Fibroblast of lung (primary cell): ENCODE measurements around the gene ARMC9. TPM values are rescaled to one million over a fixed set of nuclear protein-coding genes. Genes with fewer than 3 reads are reported as not detected.
"Not testable (repeated sequence)": the region's sequence is repeated elsewhere in the genome, so short reads cannot be mapped to it uniquely, and the experiment has no call there.

ENCODE experiments used
- DNase-seq, 2 donors: peaks; one replicate each; pipeline versions ENCODE4 v3.0.0 to v3.0.0-alpha.2; 2010; ENCODE audit warnings: low read depth in 2 of 2
- H2AFZ ChIP-seq: 2 replicates; pipeline ENCODE4 v1.5.1; 2012; ENCODE audit warnings: low read length, control low read depth, inconsistent platforms
- H3K27ac ChIP-seq: 2 replicates; pipeline ENCODE4 v1.5.1; 2011; ENCODE audit warnings: low read length, control low read depth; ENCODE audit not compliant: insufficient read depth
- H3K27me3 ChIP-seq: 2 replicates; pipeline ENCODE4 v1.5.1; 2011; ENCODE audit warnings: mild to moderate bottlenecking, low read length; ENCODE audit not compliant: control insufficient read depth, insufficient read depth
- H3K36me3 ChIP-seq: 2 replicates; pipeline ENCODE4 v1.5.1; 2011; ENCODE audit warnings: low read length; ENCODE audit not compliant: control insufficient read depth, insufficient read depth
- H3K4me1 ChIP-seq: 2 replicates; pipeline ENCODE4 v1.5.1; 2011; ENCODE audit warnings: low read length; ENCODE audit not compliant: control insufficient read depth, insufficient read depth; ENCODE audit errors: extremely low read depth
- H3K4me2 ChIP-seq: 2 replicates; pipeline ENCODE4 v1.5.1; 2011; ENCODE audit warnings: low read length, control low read depth; ENCODE audit not compliant: insufficient read depth; ENCODE audit errors: extremely low read depth
- H3K4me3 ChIP-seq, 4 experiments: fragments of 200-600 bp in 1 of 4; sonication (generic) in 1 of 4; replicated peaks in 1 of 4; 2 replicates each; pipeline ENCODE4 v1.5.1; 2011 to 2016; ENCODE audit warnings: low read length in 4 of 4, low read depth in 3 of 4, mild to moderate bottlenecking in 3 of 4, control low read depth in 2 of 4, inconsistent platforms in 1 of 4, mixed read lengths in 1 of 4; ENCODE audit not compliant: insufficient read depth in 1 of 4; ENCODE audit errors: control extremely low read depth in 1 of 4
- H3K79me2 ChIP-seq: 2 replicates; pipeline ENCODE4 v1.5.1; 2012; ENCODE audit warnings: mild to moderate bottlenecking, low read length, inconsistent platforms; ENCODE audit not compliant: control insufficient read depth, insufficient read depth
- H3K9ac ChIP-seq: 2 replicates; pipeline ENCODE4 v1.5.1; 2011; ENCODE audit warnings: mild to moderate bottlenecking, low read length, control low read depth; ENCODE audit not compliant: insufficient read depth
- H3K9me3 ChIP-seq: 2 replicates; pipeline ENCODE4 v1.5.1; 2012; ENCODE audit warnings: low read depth, low read length; ENCODE audit not compliant: control insufficient read depth, insufficient read depth
- H4K20me1 ChIP-seq: 2 replicates; pipeline ENCODE4 v1.5.1; 2011; ENCODE audit warnings: low read length; ENCODE audit not compliant: control insufficient read depth, insufficient read depth; ENCODE audit errors: extremely low read depth
- EZH2 ChIP-seq: IDR thresholded peaks from 2 replicates; pipeline ENCODE4 v1.5.1; 2012; ENCODE audit warnings: low read length, control low read depth, mild to moderate bottlenecking; ENCODE audit errors: missing control alignments
- polyA plus RNA-seq, 2 donors: library from polyadenylated mRNA; depleted of rRNA in 1 of 2; stranded (reverse) in 1 of 2; unstranded in 1 of 2; fragments of >200 nt; gene quantifications; 2 replicates each; pipeline ENCODE4 v1.2.1, GENCODE V29; 2011 to 2012; ENCODE audit warnings: missing spikeins in 1 of 2
- total RNA-seq: library from RNA; depleted of rRNA; stranded (reverse); fragments of >200 nt; gene quantifications from 2 replicates; pipeline ENCODE4 v1.2.1, GENCODE V29; 2014
- TF ChIP-seq, protein P1 (sequence below), 2 donors: IDR thresholded peaks in 1 of 2; conservative IDR thresholded peaks in 1 of 2; 1 replicate in 1 of 2; 2 replicates in 1 of 2; pipeline ENCODE4 v1.5.1; 2011 to 2012; ENCODE audit warnings: low read length in 2 of 2, control low read depth in 1 of 2, inconsistent platforms in 1 of 2, low read depth in 1 of 2, mild to moderate bottlenecking in 1 of 2

ARMC9 gene
- total and polyA plus RNA-seq, 2 donors (not counting 1 experiment from before 2014, with no cell fraction given) = 68.4 to 153 TPM

- Histone ChIP-seq H3K27me3 (no peaks in the 10 kb centered on the region), H3K4me1 (peaks cover 3% of the 10 kb centered on the region), H3K9ac (no peak overlapping the region), H3K27ac (no peak overlapping the region), H3K36me3 (peaks cover 2% of the 10 kb centered on the region), H3K4me3 (no peak overlapping the region), H2AFZ (no peak overlapping the region), H3K4me2 (no peak overlapping the region), H3K9me3 (no peaks in the 10 kb centered on the region), H3K79me2 (no peaks in the 10 kb centered on the region), H4K20me1 (no peaks in the 10 kb centered on the region)
- no peak for TF ChIP-seq EZH2
- TF ChIP-seq, protein P1, sequence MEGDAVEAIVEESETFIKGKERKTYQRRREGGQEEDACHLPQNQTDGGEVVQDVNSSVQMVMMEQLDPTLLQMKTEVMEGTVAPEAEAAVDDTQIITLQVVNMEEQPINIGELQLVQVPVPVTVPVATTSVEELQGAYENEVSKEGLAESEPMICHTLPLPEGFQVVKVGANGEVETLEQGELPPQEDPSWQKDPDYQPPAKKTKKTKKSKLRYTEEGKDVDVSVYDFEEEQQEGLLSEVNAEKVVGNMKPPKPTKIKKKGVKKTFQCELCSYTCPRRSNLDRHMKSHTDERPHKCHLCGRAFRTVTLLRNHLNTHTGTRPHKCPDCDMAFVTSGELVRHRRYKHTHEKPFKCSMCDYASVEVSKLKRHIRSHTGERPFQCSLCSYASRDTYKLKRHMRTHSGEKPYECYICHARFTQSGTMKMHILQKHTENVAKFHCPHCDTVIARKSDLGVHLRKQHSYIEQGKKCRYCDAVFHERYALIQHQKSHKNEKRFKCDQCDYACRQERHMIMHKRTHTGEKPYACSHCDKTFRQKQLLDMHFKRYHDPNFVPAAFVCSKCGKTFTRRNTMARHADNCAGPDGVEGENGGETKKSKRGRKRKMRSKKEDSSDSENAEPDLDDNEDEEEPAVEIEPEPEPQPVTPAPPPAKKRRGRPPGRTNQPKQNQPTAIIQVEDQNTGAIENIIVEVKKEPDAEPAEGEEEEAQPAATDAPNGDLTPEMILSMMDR (conservative IDR thresholded peaks at IDR 0.05 in 1 of 2, IDR thresholded peaks at IDR 0.05 in 1 of 2; ENCODE audit: low read depth in 1 of 2, low read length in 2 of 2) = no peak
- DNase-seq = no peak
Measured at GRCh38 chr2:231177156-231178025, 21.0 kb upstream of the ARMC9 start.

DNA sequence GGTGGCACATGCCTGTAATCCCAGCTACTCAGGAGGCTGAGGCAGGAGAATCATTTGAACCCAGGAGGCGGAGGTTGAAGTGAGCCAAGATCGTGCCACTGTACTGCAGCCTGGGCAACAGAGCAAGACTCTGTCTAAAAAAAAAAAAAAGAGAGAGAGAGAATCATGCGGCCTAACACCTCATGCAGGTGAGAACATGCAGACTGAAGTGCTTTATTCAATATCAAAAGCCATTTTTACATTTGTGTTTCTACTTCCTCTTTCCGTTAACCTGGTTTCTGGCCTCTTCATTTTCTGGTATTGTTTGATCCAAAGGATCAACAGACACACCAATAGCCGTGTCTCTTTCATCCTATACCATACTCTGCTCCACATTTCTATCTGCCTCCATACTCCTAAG is 19.6 kb upstream of the ARMC9 start:
- not testable (repeated sequence) for H3K36me3 ChIP-seq, H4K20me1 ChIP-seq, H3K4me1 ChIP-seq, H3K27me3 ChIP-seq, H2AFZ ChIP-seq, DNase-seq, H3K9me3 ChIP-seq, H3K27ac ChIP-seq, H3K4me3 ChIP-seq, H3K79me2 ChIP-seq, H3K4me2 ChIP-seq, H3K9ac ChIP-seq

- H3K4me3 ChIP-seq = no peak overlapping the region
- no peaks in the 10 kb centered on the region for H3K36me3 ChIP-seq
- H3K9ac ChIP-seq = no peak overlapping the region
- no peaks in the 10 kb centered on the region for H4K20me1 ChIP-seq
- TF ChIP-seq, protein P1 (conservative IDR thresholded peaks at IDR 0.05 in 1 of 2, IDR thresholded peaks at IDR 0.05 in 1 of 2; ENCODE audit: low read depth in 1 of 2, low read length in 2 of 2) = no peak
- TF ChIP-seq EZH2 = no peak
- H3K4me2 ChIP-seq = no peak overlapping the region
- H2AFZ ChIP-seq = no peak overlapping the region
- H3K27ac ChIP-seq = peak overlapping the region; percentile 16
- H3K27me3 ChIP-seq = no peaks in the 10 kb centered on the region
- peaks cover 5% of the 10 kb centered on the region for H3K4me1 ChIP-seq
- peak; percentile 40 to 48 for DNase-seq
- H3K79me2 ChIP-seq = no peaks in the 10 kb centered on the region
- no peaks in the 10 kb centered on the region for H3K9me3 ChIP-seq
Measured at GRCh38 chr2:231181860-231182512, 16.4 kb upstream of the ARMC9 start.
